Hematopoietic multipotent progenitor cell treated with erythropoietin and hydrocortisone succinate and interleukin-3 and kit ligand, for 6 days (in vitro differentiated cells): ENCODE measurements around the gene MRPL52.
"Not testable (repeated sequence)": the region's sequence is repeated elsewhere in the genome, so short reads cannot be mapped to it uniquely, and the experiment has no call there.

Experiments used
- DNase-seq: peaks from one replicate; pipeline ENCODE4 v3.0.0-alpha.2; 2015

The MRPL52 gene

DNA sequence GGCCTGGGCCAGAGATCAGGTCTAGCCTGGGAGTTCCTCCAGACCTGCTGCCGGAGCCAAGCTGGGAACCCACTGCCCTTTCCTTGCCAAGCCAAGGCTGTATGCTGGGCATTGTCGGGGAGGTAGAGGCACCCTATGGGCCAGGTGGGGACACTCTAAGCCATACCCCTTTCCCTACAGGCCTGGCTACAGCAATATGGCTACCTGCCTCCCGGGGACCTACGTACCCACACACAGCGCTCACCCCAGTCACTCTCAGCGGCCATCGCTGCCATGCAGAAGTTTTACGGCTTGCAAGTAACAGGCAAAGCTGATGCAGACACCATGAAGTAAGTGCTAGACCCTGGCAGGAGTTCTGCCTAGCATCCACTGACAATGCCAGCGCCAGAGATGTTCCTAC lies 11.6 kb downstream of the MRPL52 start:
- no peak for DNase-seq

DNA sequence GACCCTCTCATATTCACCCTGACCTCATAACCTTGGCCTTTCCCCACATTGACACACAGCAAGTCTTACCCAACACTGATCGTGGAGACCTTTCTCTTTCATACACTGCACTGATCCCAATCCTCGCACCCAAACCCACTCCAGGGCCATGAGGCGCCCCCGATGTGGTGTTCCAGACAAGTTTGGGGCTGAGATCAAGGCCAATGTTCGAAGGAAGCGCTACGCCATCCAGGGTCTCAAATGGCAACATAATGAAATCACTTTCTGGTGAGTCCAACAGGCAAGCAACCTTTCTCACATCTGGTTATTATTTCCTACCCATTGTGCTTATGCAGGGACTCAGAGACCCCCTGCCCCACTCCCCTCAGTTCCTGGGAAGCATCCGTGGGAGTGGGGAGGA lies 12.1 kb downstream of the MRPL52 start:
- DNase-seq, result no peak

- no peak for DNase-seq
Measured at GRCh38 chr14:22842211-22843122, 12.8 kb downstream of the MRPL52 start.

GRCh38 chr14:22843123-22843925 lies 13.6 kb downstream of the MRPL52 start:
- no peak for DNase-seq

DNA sequence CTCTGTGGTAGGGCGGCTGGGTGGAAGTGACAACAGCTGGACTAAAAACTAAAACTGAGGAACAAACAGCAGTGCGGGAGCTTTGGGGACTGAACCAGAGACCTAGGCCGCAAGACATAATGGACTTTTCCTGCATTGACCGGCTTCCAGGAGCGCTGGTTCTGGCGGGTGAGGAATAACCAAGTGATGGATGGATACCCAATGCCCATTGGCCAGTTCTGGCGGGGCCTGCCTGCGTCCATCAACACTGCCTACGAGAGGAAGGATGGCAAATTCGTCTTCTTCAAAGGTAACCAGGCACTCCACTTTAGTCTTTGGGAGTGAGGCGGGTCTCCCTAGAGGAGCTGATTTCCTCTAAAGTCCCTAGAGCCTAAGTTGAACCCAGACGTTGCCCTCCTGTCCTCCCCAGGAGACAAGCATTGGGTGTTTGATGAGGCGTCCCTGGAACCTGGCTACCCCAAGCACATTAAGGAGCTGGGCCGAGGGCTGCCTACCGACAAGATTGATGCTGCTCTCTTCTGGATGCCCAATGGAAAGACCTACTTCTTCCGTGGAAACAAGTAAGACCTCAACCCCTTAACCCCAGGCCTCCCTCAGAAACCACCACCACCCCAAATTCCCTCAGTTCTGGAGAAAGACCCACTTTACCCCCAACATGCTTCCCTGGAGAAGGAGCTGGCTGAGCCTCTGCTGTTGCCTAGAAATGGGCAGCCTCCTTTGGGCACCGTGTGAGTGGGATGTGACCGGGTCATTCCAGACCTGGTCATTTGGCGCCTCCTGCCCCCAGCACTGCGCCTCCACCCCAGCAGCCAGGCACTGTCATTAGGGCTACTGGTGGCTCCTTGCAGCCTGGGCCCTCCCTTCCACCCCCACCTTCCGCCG lies 14.8 kb downstream of the MRPL52 start:
- DNase-seq, result no peak

GRCh38 chr14:22845103-22845394 lies 15.4 kb downstream of the MRPL52 start:
- no peak for DNase-seq

DNA sequence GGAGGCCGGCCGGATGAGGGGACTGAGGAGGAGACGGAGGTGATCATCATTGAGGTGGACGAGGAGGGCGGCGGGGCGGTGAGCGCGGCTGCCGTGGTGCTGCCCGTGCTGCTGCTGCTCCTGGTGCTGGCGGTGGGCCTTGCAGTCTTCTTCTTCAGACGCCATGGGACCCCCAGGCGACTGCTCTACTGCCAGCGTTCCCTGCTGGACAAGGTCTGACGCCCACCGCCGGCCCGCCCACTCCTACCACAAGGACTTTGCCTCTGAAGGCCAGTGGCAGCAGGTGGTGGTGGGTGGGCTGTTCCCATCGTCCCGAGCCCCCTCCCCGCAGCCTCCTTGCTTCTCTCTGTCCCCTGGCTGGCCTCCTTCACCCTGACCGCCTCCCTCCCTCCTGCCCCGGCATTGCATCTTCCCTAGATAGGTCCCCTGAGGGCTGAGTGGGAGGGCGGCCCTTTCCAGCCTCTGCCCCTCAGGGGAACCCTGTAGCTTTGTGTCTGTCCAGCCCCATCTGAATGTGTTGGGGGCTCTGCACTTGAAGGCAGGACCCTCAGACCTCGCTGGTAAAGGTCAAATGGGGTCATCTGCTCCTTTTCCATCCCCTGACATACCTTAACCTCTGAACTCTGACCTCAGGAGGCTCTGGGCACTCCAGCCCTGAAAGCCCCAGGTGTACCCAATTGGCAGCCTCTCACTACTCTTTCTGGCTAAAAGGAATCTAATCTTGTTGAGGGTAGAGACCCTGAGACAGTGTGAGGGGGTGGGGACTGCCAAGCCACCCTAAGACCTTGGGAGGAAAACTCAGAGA lies 16.3 kb downstream of the MRPL52 start:
- no peak for DNase-seq

GRCh38 chr14:22846811-22847307 lies 17.2 kb downstream of the MRPL52 start:
- no peak for DNase-seq

DNA sequence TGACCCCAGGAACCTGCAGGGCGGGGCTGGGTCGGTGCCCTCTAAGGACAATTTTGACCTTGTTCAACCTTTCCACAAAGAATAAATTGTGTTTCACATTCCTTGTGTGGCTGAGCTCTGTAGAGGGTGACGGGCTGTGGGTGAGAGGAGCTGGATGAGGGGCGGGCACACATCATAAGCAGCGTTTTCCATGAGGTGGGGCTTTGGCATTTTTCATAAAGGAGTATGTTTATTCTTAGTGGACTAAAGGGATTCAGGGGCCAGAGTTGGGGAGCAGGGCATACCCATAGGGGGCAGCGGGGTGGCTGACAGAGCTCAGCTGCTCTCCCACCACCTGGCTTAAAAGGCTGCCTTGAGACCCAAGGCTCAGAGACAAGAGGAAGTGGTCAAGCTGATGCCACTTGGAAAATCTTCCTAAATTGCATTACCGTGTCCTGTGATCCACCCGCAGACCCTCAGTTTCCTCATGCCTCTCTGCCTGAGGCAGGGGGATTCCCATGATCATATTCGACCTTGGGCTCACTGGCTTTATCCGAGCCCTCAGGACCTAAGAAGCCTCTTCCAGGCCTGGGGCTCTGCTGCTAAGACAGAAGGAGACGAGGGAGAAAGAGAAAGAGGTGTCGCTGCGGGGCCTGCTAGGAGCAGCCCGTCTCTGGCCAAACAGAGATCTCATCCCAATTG lies 18.1 kb downstream of the MRPL52 start:
- DNase-seq, result peak; percentile 46

DNA sequence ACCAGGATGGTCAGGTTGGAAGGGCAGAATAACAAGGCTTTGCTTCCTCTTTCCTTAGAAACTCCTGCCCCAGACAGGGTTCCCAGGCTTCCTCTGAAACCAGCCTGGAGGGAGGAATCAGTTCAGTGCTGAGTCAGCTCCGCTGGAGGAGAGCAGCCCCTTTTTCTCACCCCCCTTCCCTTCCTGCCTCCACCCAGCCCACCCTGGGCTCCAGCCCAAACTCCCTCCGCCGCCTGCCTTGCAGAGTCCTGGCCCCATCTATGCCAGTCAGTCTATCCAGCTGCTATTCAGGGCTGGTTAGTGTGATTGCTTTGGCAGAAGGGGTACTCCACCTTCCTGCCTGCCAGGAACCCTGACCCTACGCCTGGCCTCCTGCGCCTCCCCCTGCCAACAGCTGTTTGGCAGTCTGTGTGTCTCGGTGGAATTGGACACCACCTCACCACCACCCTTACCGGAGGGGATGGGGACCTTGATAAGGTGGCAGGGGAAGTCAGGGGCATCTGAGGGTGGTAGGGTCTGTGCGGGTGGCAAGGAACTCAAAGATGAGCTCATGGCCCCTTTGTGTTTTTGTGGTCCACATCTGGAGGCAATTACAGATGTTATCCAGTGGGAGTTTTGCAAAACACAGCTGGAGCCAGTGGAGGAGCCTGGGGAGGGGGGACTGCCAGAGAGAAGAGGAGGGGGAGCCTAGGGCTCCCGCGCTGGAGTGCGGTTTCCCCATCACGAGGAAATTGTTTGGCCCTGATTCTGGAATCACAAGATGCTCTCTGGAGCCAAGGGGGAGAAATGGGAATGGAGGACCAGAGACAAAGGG lies 18.9 kb downstream of the MRPL52 start:
- DNase-seq, result peak; percentile 42

DNA sequence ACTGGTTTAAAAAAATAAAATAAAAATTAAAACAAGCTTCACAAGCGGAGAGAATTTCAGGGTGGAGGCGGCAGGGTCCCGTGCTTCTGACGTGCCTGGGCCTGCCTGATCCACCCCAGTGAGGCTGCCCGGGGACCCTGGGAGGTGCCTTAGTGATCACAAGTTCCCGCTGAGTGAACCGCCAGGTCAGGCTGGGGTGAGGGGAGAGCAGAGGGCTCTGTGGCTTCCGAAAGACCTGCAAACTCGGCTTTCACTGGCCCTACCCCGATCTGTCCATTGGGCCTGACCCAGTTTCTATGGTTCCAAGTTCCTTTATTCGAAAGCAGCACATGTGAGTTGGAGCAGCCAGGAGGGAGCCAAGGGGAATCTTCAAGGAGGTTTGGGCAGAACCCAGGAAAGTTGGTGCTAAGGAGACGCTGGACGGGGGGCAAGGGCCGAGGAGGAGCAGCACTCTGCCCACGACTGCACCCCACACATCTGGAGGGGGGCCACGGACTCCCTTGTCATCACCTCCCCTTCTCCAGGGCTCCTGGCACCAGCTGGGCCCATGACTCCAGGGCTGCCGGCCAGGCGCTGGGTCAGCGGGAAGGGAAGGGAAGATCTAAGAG lies 19.6 kb downstream of the MRPL52 start:
- DNase-seq, result no peak

GRCh38 chr14:22850944-22851764 lies 21.5 kb downstream of the MRPL52 start:
- DNase-seq, result peak; percentile 37

DNA sequence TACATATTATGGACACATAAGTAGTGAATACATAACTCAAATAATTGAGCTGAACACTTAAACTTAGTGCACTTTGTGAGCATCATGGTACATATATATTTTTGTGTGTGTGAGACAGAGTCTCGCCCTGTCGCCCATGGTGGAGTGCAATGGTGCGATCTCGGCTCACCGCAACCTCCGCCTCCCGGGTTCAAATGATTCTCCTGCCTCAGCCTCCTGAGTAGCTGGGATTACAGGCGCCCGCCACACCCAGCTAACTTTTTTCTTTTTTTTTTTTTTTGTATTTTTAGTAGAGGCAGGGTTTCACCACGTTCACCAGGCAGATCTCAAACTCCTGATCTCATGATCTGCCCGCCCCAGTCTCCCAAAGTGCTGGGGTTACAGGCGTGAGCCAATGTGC lies 22.5 kb downstream of the MRPL52 start:
- DNase-seq, result not testable (repeated sequence)

DNA sequence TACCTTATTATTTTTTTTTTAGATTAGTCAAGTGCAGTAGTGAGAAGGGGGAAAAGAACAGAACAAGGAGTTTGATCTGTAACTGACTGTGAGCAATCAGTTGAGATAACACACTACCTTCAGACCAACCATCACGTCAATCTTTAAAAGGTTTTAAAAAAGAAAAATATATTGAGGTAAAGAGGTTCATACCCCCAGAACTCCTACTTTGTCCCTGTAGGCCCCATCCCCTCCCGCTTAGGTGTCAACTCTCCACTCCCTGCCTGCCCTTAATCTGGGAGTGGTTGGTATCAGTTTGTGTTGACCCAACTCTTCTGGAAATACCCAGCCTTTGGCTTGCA lies 22.9 kb downstream of the MRPL52 start:
- no peak for DNase-seq

GRCh38 chr14:22852940-22853767 lies 23.5 kb downstream of the MRPL52 start:
- DNase-seq, result peak; percentile 88

GRCh38 chr14:22854296-22854695 lies 24.6 kb downstream of the MRPL52 start:
- DNase-seq, result not testable (repeated sequence)

DNA sequence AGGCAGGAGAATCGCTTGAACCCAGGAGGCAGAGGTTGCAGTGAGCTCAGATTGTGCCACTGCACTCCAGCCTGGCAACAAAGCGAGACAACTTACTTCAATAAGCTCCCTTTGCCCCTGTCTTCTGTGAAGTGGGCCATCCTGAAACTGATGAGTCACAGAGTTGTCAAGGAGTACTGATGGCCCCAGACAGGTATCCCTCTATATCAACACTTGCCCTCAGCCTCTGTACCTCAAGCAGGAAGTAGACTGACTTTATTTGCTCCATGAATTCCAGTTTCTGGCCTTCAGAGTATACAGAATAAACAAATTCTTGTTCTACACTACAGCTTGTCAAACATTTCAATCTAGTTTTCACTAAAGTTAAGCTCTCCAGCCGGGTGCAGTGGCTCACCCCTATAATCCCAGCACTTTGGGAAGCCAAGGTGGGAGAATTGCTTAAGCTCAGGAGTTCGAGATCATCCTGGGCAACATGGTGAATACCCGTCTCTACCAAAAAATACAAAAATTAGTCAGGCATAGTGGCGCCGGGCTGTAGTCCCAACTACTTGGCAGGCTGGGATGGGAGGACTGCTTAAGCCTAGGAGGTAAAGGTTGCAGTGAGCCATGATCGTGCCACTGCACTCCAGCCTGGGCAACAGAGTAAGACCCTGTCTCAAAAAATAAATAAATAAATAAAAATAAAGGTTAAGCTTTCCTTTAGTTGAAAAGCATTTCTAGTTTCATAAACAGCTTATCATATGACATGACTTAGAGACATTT lies 25.5 kb downstream of the MRPL52 start:
- DNase-seq, result no peak

DNA sequence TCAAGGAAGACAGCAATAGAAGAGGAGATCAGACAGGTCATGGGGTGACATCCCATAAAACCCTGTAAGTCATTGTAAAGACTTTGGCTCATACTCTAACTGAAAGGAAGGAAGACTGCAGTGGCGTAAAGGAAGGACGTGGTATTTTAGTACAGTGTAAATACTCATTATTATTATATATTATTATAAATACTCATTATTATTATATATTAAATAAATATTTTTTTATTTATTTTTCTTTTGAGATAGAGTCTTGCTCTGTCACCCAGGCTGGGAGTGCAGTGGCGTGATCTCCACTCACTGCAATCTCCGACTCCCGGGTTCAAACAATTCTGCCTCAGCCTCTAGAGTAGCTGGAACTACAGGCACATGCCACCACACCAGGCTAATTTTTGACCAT lies 26.7 kb downstream of the MRPL52 start:
- DNase-seq, result no peak
